GM23338 (cell line): ENCODE data around the gene IGF2. TPM values are rescaled to one million over a fixed set of nuclear protein-coding genes. Genes with fewer than 3 reads are reported as not detected.

Experiments
- ATAC-seq: fragments of 200-7000 bp; cut with Tn5 transposase; 3 replicates; pipeline ENCODE4 v1.9.1; 2020
- DNase-seq: peaks from one replicate; pipeline ENCODE4 v3.0.0-alpha.2; 2015; ENCODE audit warnings: low spot score
- H2AFZ ChIP-seq: fragments of 200-600 bp; sonication (generic); 2 replicates; pipeline ENCODE4 v1.8.0; 2016; ENCODE audit warnings: antibody characterized with exemption, mild to moderate bottlenecking, moderate library complexity
- H3F3A ChIP-seq: fragments of 200-600 bp; sonication (generic); replicated peaks from 2 replicates; pipeline ENCODE4 v1.8.0; 2017; ENCODE audit warnings: antibody characterized with exemption, mixed run types, low read depth
- H3K27ac ChIP-seq: fragments of 200-600 bp; sonication (generic); 2 replicates; pipeline ENCODE4 v1.6.1; 2016; ENCODE audit warnings: low read depth
- H3K27me3 ChIP-seq: fragments of 200-600 bp; sonication (generic); 2 replicates; pipeline ENCODE4 v1.8.0; 2016; ENCODE audit warnings: mild to moderate bottlenecking, mixed run types, moderate library complexity; ENCODE audit not compliant: insufficient read depth
- H3K36me3 ChIP-seq: fragments of 200-600 bp; sonication (generic); 2 replicates; pipeline ENCODE4 v1.8.0; 2016; ENCODE audit warnings: mild to moderate bottlenecking; ENCODE audit not compliant: insufficient read depth
- H3K4me1 ChIP-seq: fragments of 200-600 bp; sonication (generic); 2 replicates; pipeline ENCODE4 v1.8.0; 2016; ENCODE audit warnings: mild to moderate bottlenecking, moderate library complexity; ENCODE audit not compliant: insufficient read depth
- H3K4me2 ChIP-seq: fragments of 200-600 bp; sonication (generic); 2 replicates; pipeline ENCODE4 v1.7.1; 2017; ENCODE audit warnings: mixed run types
- H3K4me3 ChIP-seq: fragments of 200-600 bp; sonication (generic); 2 replicates; pipeline ENCODE4 v1.6.1; 2016; ENCODE audit warnings: mixed run types
- H3K79me2 ChIP-seq: fragments of 200-600 bp; sonication (generic); replicated peaks from 2 replicates; pipeline ENCODE4 v1.8.0; 2017; ENCODE audit warnings: mild to moderate bottlenecking; ENCODE audit not compliant: insufficient read depth
- H3K9me2 ChIP-seq: fragments of 200-600 bp; sonication (generic); 2 replicates; pipeline ENCODE4 v1.8.0; 2017; ENCODE audit not compliant: insufficient read depth
- H4K20me1 ChIP-seq: fragments of 200-600 bp; sonication (generic); replicated peaks from 2 replicates; pipeline ENCODE4 v1.8.0; 2017; ENCODE audit warnings: mild to moderate bottlenecking; ENCODE audit not compliant: insufficient read depth
- H3K27ac Mint-ChIP-seq: 2 replicates; pipeline ENCODE4 v1.8.0; 2020; ENCODE audit warnings: inconsistent platforms, mild to moderate bottlenecking, moderate library complexity, mixed read lengths
- H3K27me3 Mint-ChIP-seq: 3 replicates; pipeline ENCODE4 v1.8.0; 2022; ENCODE audit warnings: low read depth, mild to moderate bottlenecking, moderate library complexity, mixed read lengths, inconsistent platforms; ENCODE audit not compliant: insufficient read depth, poor library complexity
- H3K36me3 Mint-ChIP-seq: 3 replicates; pipeline ENCODE4 v1.8.0; 2021; ENCODE audit warnings: low read depth, mild to moderate bottlenecking, inconsistent platforms, moderate library complexity, mixed read lengths
- H3K4me1 Mint-ChIP-seq: 3 replicates; pipeline ENCODE4 v1.8.0; 2020; ENCODE audit warnings: mild to moderate bottlenecking, inconsistent platforms, mixed read lengths
- H3K4me3 Mint-ChIP-seq: 3 replicates; pipeline ENCODE4 v1.8.0; 2021; ENCODE audit warnings: moderate library complexity, mild to moderate bottlenecking, inconsistent platforms, mixed read lengths
- H3K9me3 Mint-ChIP-seq: 3 replicates; pipeline ENCODE4 v1.8.0; 2020; ENCODE audit warnings: moderate library complexity, mild to moderate bottlenecking, inconsistent platforms, mixed read lengths
- CREB1 ChIP-seq: fragments of 250-450 bp; sonication (Bioruptor Pico); IDR thresholded peaks from 2 replicates; pipeline ENCODE4 v1.5.0; 2020; ENCODE audit warnings: low read depth, mild to moderate bottlenecking, moderate library complexity
- CTCF ChIP-seq, 2 experiments: fragments of 200-600 bp in 1 of 2; sonication (generic) in 1 of 2; conservative IDR thresholded peaks; 2 replicates each; pipeline versions ENCODE4 v1.5.1 to v1.6.1; 2016 to 2017; ENCODE audit warnings: antibody characterized with exemption in 2 of 2, low read depth in 2 of 2, mild to moderate bottlenecking in 2 of 2, moderate library complexity in 1 of 2
- ETS1 ChIP-seq: IDR thresholded peaks from 2 replicates; pipeline ENCODE4 v1.6.1; 2016; ENCODE audit warnings: antibody characterized with exemption
- EZH2 ChIP-seq: fragments of 200-600 bp; sonication (generic); IDR thresholded peaks from one replicate; pipeline ENCODE4 v1.8.0; 2017; ENCODE audit warnings: antibody characterized with exemption, mild to moderate bottlenecking, low read depth; ENCODE audit not compliant: unreplicated experiment
- EZH2phosphoT487 ChIP-seq: fragments of 200-600 bp; sonication (generic); IDR thresholded peaks from one replicate; pipeline ENCODE4 v1.8.1; 2018; ENCODE audit warnings: antibody characterized with exemption; ENCODE audit not compliant: unreplicated experiment
- JUNB ChIP-seq: IDR thresholded peaks from one replicate; pipeline ENCODE4 v1.6.1; 2016; ENCODE audit warnings: antibody characterized with exemption; ENCODE audit not compliant: unreplicated experiment
- REST ChIP-seq: IDR thresholded peaks from one replicate; pipeline ENCODE4 v1.6.1; 2018; ENCODE audit warnings: antibody characterized with exemption; ENCODE audit not compliant: unreplicated experiment
- ZNF114 ChIP-seq: fragments of 250-450 bp; sonication (Bioruptor Pico); IDR thresholded peaks from 2 replicates; pipeline ENCODE4 v1.5.0; 2020; ENCODE audit warnings: mild to moderate bottlenecking, moderate library complexity
- ZNF331 ChIP-seq: fragments of 250-450 bp; sonication (Bioruptor Pico); IDR thresholded peaks from 2 replicates; pipeline ENCODE4 v1.5.0; 2020; ENCODE audit warnings: low read depth, mild to moderate bottlenecking, moderate library complexity
- ZNF462 ChIP-seq: fragments of 250-450 bp; sonication (Bioruptor Pico); IDR thresholded peaks from 2 replicates; pipeline ENCODE4 v1.5.0; 2020; ENCODE audit warnings: mild to moderate bottlenecking, moderate library complexity
- polyA plus RNA-seq: library from polyadenylated mRNA; unstranded; fragments of >200 nt; fragmentation: Nextera tagmentation; extraction: Ambion mirVana; gene quantifications from 2 replicates; pipeline ENCODE4 v1.2.1, GENCODE V29; 2016
- total RNA-seq: library from RNA; depleted of rRNA; stranded (reverse); fragments of >200 nt; shearing (Covaris generic); gene quantifications from 2 replicates; pipeline ENCODE4 v1.2.3, GENCODE V29; 2014

Gene IGF2
- total and polyA plus RNA-seq, 2 experiments from 2014 or later = 1.4 to 4.0 TPM

GRCh38 chr11:2134022-2135010, 4.9 kb downstream of the IGF2 start:
- Histone ChIP-seq H3K4me3 (no peak overlapping the region), H2AFZ (no peak overlapping the region), H3K27me3 (peaks cover 39% of the 10 kb centered on the region), H3K79me2 (no peaks in the 10 kb centered on the region), H3K27ac (no peak overlapping the region), H3K9me2 (no peaks in the 10 kb centered on the region), H3K36me3 (no peaks in the 10 kb centered on the region), H3F3A (no peaks in the 10 kb centered on the region), H4K20me1 (no peaks in the 10 kb centered on the region), H3K4me2 (no peak overlapping the region), H3K4me1 (peaks cover 3% of the 10 kb centered on the region; the same call in 1 of the 2 replicates)
- DNase-seq (no peak), ATAC-seq (no peak)
- H3K36me3 Mint-ChIP-seq = no peaks in the 10 kb centered on the region
- H3K27ac Mint-ChIP-seq = no peak overlapping the region
- peaks cover 59% of the 10 kb centered on the region for H3K27me3 Mint-ChIP-seq
- no peak for TF ChIP-seq CREB1 (CRISPR knock-in tag)
- TF ChIP-seq ETS1 = no peak
- TF ChIP-seq EZH2 = no peak
- no peak for TF ChIP-seq ZNF114 (CRISPR knock-in tag)
- TF ChIP-seq REST = no peak
- no peak for TF ChIP-seq ZNF331 (CRISPR knock-in tag)
- TF ChIP-seq JUNB = no peak
- TF ChIP-seq EZH2phosphoT487 = no peak
- TF ChIP-seq ZNF462 (CRISPR knock-in tag) = no peak
- TF ChIP-seq CTCF (conservative IDR thresholded peaks at IDR 0.05; ENCODE audit: low read depth in 2 of 2) = no peak
- H3K9me3 Mint-ChIP-seq = no peaks in the 10 kb centered on the region
- H3K4me3 Mint-ChIP-seq = no peak overlapping the region
- peaks cover 9% of the 10 kb centered on the region; the same call in 2 of the 3 replicates for H3K4me1 Mint-ChIP-seq
